GM20000 (cell line): ENCODE results near the gene FHIT.

Experiments used
- DNase-seq: peaks from one replicate; pipeline ENCODE4 v3.0.0; 2012; ENCODE audit warnings: low spot score
- CTCF ChIP-seq: IDR thresholded peaks from 2 replicates; pipeline ENCODE4 v1.5.1; 2012; ENCODE audit warnings: mild to moderate bottlenecking, control low read depth; ENCODE audit errors: extremely low read depth, missing control alignments

The FHIT gene

GRCh38 chr3:60509471-60509870 lies 741.8 kb downstream of the FHIT start:
- TF ChIP-seq CTCF = no peak
- no peak for DNase-seq

- peak; percentile 18 for DNase-seq
- TF ChIP-seq CTCF = no peak
These were observed 746.3 kb downstream of the FHIT start for GRCh38 chr3:60504827-60505457.

- DNase-seq = no peak
- TF ChIP-seq CTCF = no peak
These were observed 749.9 kb downstream of the FHIT start for GRCh38 chr3:60501314-60501713.

- no peak for TF ChIP-seq CTCF
- no peak for DNase-seq
These were observed 753.4 kb downstream of the FHIT start for GRCh38 chr3:60497902-60498301.

GRCh38 chr3:60490992-60491391 lies 760.3 kb downstream of the FHIT start:
- DNase-seq = no peak
- no peak for TF ChIP-seq CTCF

- no peak for TF ChIP-seq CTCF
- DNase-seq = no peak
These were observed 776.2 kb downstream of the FHIT start for GRCh38 chr3:60475096-60475495.

- no peak for TF ChIP-seq CTCF
These were observed 781.8 kb downstream of the FHIT start for GRCh38 chr3:60469481-60469880.

GRCh38 chr3:60463685-60464084 lies 787.6 kb downstream of the FHIT start:
- TF ChIP-seq CTCF = no peak
- DNase-seq = no peak

More at GRCh38 chr3:60469481-60469880, 781.8 kb downstream of the FHIT start:
- DNase-seq = no peak
